ENCODE data around the gene PRDX5. TPM values are rescaled to one million over a fixed set of nuclear protein-coding genes. Genes with fewer than 3 reads are reported as not detected.

The PRDX5 gene
- total RNA-seq, 1 experiment from 2014 or later, result 267 TPM

- peak overlapping the region; percentile 51 to 61 for H3K4me3 ChIP-seq (replicated peaks in 1 of 2; ENCODE audit: low read depth in 1 of 2, low read length in 2 of 2)
- H4K20me1 ChIP-seq (ENCODE audit: insufficient read depth), result no peaks in the 10 kb centered on the region
- H3K9me2 ChIP-seq (ENCODE audit: insufficient read depth), result no peaks in the 10 kb centered on the region
- POLR2A ChIA-PET, result interaction anchor here (0.6 to 1.9 kb wide), 19 partner anchors 9 to 658 kb away, joined by 3 to 18 read pairs (median 4); partner anchors contain the start of genes FKBP2, PRDX5, STIP1 and TRMT112
- peaks cover 28 to 58% of the 10 kb centered on the region in 2 experiments for H3K4me1 ChIP-seq (ENCODE audit: control insufficient read depth in 1 of 2, insufficient read depth in 2 of 2, low read length in 2 of 2)
- TF ChIP-seq EZH2phosphoT487 (IDR thresholded peaks at IDR 0.05; ENCODE audit: borderline replicate concordance) (no peak), ZBTB33 (IDR thresholded peaks at IDR 0.05; ENCODE audit: extremely low read depth, insufficient replicate concordance, low read length) (peak; percentile 17), TCF7L2 (IDR thresholded peaks at IDR 0.05; ENCODE audit: borderline replicate concordance, extremely low read depth, insufficient read depth, insufficient read length) (peak; percentile 43), EZH2 (IDR thresholded peaks at IDR 0.05) (no peak), POLR2AphosphoS5 (IDR thresholded peaks at IDR 0.05; ENCODE audit: low read depth, low read length) (peak; percentile 59), YY1 (IDR thresholded peaks at IDR 0.05; ENCODE audit: extremely low read depth, insufficient replicate concordance, low read depth, low read length) (peak; percentile 46), SIN3A (IDR thresholded peaks at IDR 0.05; ENCODE audit: low read depth) (no peak), ATF3 (IDR thresholded peaks at IDR 0.05) (no peak), SP1 (IDR thresholded peaks at IDR 0.05; ENCODE audit: low read depth) (no peak), CBX3 (IDR thresholded peaks at IDR 0.05; ENCODE audit: low read depth) (no peak)
- TF ChIP-seq, protein P1, sequence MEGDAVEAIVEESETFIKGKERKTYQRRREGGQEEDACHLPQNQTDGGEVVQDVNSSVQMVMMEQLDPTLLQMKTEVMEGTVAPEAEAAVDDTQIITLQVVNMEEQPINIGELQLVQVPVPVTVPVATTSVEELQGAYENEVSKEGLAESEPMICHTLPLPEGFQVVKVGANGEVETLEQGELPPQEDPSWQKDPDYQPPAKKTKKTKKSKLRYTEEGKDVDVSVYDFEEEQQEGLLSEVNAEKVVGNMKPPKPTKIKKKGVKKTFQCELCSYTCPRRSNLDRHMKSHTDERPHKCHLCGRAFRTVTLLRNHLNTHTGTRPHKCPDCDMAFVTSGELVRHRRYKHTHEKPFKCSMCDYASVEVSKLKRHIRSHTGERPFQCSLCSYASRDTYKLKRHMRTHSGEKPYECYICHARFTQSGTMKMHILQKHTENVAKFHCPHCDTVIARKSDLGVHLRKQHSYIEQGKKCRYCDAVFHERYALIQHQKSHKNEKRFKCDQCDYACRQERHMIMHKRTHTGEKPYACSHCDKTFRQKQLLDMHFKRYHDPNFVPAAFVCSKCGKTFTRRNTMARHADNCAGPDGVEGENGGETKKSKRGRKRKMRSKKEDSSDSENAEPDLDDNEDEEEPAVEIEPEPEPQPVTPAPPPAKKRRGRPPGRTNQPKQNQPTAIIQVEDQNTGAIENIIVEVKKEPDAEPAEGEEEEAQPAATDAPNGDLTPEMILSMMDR (IDR thresholded peaks at IDR 0.05 in 2 of 3, conservative IDR thresholded peaks at IDR 0.05 in 1 of 3; ENCODE audit: borderline replicate concordance in 1 of 3, insufficient read depth in 1 of 3, low read depth in 2 of 3, low read length in 2 of 3), result peak in 2 of 3 experiments; percentile 91 to 93; a peak in 4 of 6 replicates
- peak overlapping the region; percentile 84 for H3K4me2 ChIP-seq (ENCODE audit: low read length)
- H3K36me3 ChIP-seq (ENCODE audit: control insufficient read depth in 1 of 2, insufficient read depth in 2 of 2, low read length in 2 of 2), result peaks cover 0 to under 1% of the 10 kb centered on the region in 2 experiments; a peak in 1 of 4 replicates
- H2AFZ ChIP-seq (ENCODE audit: low read depth, low read length, poor library complexity, severe bottlenecking), result peak overlapping the region; percentile 22
- H3K27ac ChIP-seq (ENCODE audit: low read depth, low read length), result peak overlapping the region; percentile 87
- H3K27me3 ChIP-seq (ENCODE audit: insufficient read depth, low read length), result no peaks in the 10 kb centered on the region
- H3K79me2 ChIP-seq (ENCODE audit: insufficient read depth, low read length), result peaks cover 12% of the 10 kb centered on the region; the same call in 1 of the 2 replicates
- CTCF ChIA-PET, result interaction anchor here (0.7 to 6.2 kb wide), 31 partner anchors 8 to 333 kb away, joined by 3 to 92 read pairs (median 6); partner anchors contain the start of genes ESRRA, FERMT3, PPP1R14B and PRDX5
- no peaks in the 10 kb centered on the region for H3K9me3 ChIP-seq (ENCODE audit: control insufficient read depth in 1 of 2, insufficient read depth in 1 of 2, low read depth in 1 of 2, low read length in 2 of 2)
- intact Hi-C loops (cut with micrococcal nuclease), result loop anchor here (1.0 to 5.0 kb wide), 6 partner anchors 38 to 367 kb away; partner anchors contain the start of genes NRXN2 and TRMT112
- ATAC-seq (peak; percentile 69), DNase-seq (ENCODE audit: low read depth, low spot score) (peak; percentile 60)
- RAD21 ChIA-PET (ENCODE audit: low non-redundant PET in 1 of 2, low total read pairs in 2 of 2, uncharacterized antibody in 2 of 2, unreplicated experiment in 2 of 2), result interaction anchor here (0.7 to 3.1 kb wide), 11 partner anchors 20 to 151 kb away, joined by 3 to 29 read pairs (median 5); partner anchors contain the start of genes PRDX5 (in 2 of the 2), TRMT112 (in 2 of the 2) and ESRRA (in 1 of the 2)
- TSS peak; percentile 70 for BruUV-seq (replicated peaks)
- peak overlapping the region; percentile 95 for H3K9ac ChIP-seq (ENCODE audit: low read length)
Observed at GRCh38 chr11:64355078-64355940, 37.4 kb downstream of the PRDX5 start.

Data from HCT116 (cell line).